Colonic mucosa (tissue), 4 donors: ENCODE results near the gene ABHD4. TPM values are rescaled to one million over a fixed set of nuclear protein-coding genes. Genes with fewer than 3 reads are reported as not detected.
"Not testable (repeated sequence)": the region's sequence is repeated elsewhere in the genome, so short reads cannot be mapped to it uniquely, and the experiment has no call there.

Experiments used
- DNase-seq: peaks from one replicate; pipeline ENCODE4 v3.0.0-alpha.2; 2020
- H3K27ac ChIP-seq: fragments of 200-600 bp; one replicate; pipeline ENCODE4 v1.8.0; 2021
- H3K27me3 ChIP-seq: fragments of 200-600 bp; one replicate; pipeline ENCODE4 v1.8.0; 2021
- H3K36me3 ChIP-seq: fragments of 200-600 bp; one replicate; pipeline ENCODE4 v1.8.0; 2021
- H3K4me1 ChIP-seq: fragments of 200-600 bp; one replicate; pipeline ENCODE4 v1.8.0; 2021; ENCODE audit warnings: mild to moderate bottlenecking
- H3K4me3 ChIP-seq: fragments of 200-600 bp; one replicate; pipeline ENCODE4 v1.8.0; 2021
- H3K9ac ChIP-seq, 2 donors: one replicate each; pipeline ENCODE4 v1.7.0; 2013; ENCODE audit warnings: control low read depth in 2 of 2, low read depth in 2 of 2, low read length in 2 of 2
- H3K9me3 ChIP-seq: fragments of 200-600 bp; one replicate; pipeline ENCODE4 v1.8.0; 2021
- CTCF ChIP-seq: fragments of 200-600 bp; IDR thresholded peaks from one replicate; pipeline ENCODE4 v1.8.0; 2022; ENCODE audit warnings: antibody characterized with exemption, mild to moderate bottlenecking
- intact Hi-C: fragments of 100-400 bp; cut with DNase I; formaldehyde crosslinking; loops from one replicate; pipeline ENCODE4 v1.14.1; 2022
- total RNA-seq, 2 donors: library from RNA; stranded (reverse); fragmentation: NEBNext Ultra II Directional in 1 of 2; extraction: Animal tissue kit (Norgen Biotek cat#: 25700) in 1 of 2; gene quantifications; one replicate each; pipeline ENCODE4 v1.2.1, GENCODE V29; 2021
- donor health status: healthy.
- donor health status: DM: no; HTN: no; CAD: no.
- donor health status: DM: no; HTN: no; CAD: no.

Gene ABHD4
- total RNA-seq, 2 donors from 2014 or later = 14.5 to 32.4 TPM

GRCh38 chr14:22587247-22587646, 10.9 kb upstream of the ABHD4 start:
- H3K4me1 ChIP-seq = no peaks in the 10 kb centered on the region

GRCh38 chr14:22587677-22588422, 10.2 kb upstream of the ABHD4 start:
- H3K27me3 ChIP-seq, H3K4me1 ChIP-seq, intact Hi-C loops, DNase-seq, H3K36me3 ChIP-seq, H3K9me3 ChIP-seq: not testable (repeated sequence)
- H3K27ac ChIP-seq = peak overlapping the region; percentile 76
- peak overlapping the region in 1 of 2 donors; percentile 96 for H3K9ac ChIP-seq
- H3K4me3 ChIP-seq = peak overlapping the region; percentile 59

More at GRCh38 chr14:22587247-22587646, 10.9 kb upstream of the ABHD4 start:
- Histone ChIP-seq H3K27me3 (no peaks in the 10 kb centered on the region), H3K9ac (no peak overlapping the region), H3K4me3 (no peak overlapping the region), H3K27ac (no peak overlapping the region), H3K9me3 (no peaks in the 10 kb centered on the region), H3K36me3 (no peaks in the 10 kb centered on the region)
- intact Hi-C loops = no loop called here
- TF ChIP-seq CTCF = no peak
- no peak for DNase-seq

- Histone ChIP-seq H3K4me1 (no peaks in the 10 kb centered on the region), H3K27ac (peak overlapping the region; percentile 76), H3K4me3 (peak overlapping the region; percentile 59), H3K27me3 (no peaks in the 10 kb centered on the region), H3K9me3 (no peaks in the 10 kb centered on the region), H3K36me3 (no peaks in the 10 kb centered on the region), H3K9ac (peak overlapping the region; percentile 78 to 96)
- no peak for TF ChIP-seq CTCF
- no peak for DNase-seq
- intact Hi-C loops = no loop called here
Observed at GRCh38 chr14:22588526-22589095, 9.5 kb upstream of the ABHD4 start.

- Histone ChIP-seq H3K4me3 (peak within 1 kb of the TSS; percentile 59), H3K9me3 (no peaks in the 10 kb centered on the region), H3K27ac (peak within 1 kb of the TSS; percentile 76), H3K27me3 (no peaks in the 10 kb centered on the region), H3K36me3 (no peaks in the 10 kb centered on the region), H3K9ac (peak within 1 kb of the TSS; percentile 78 to 96), H3K4me1 (no peaks in the 10 kb centered on the region)
- intact Hi-C loops = no loop called here
- peak; percentile 99 for DNase-seq
- no peak for TF ChIP-seq CTCF
Observed at GRCh38 chr14:22589096-22589839, 8.8 kb upstream of the ABHD4 start, which contains the start of gene DAD1. Gene DAD1 (minus strand): TSS chr14:22589224. CDS start chr14:22589157, 67 bp downstream.

- TF ChIP-seq CTCF = no peak
- no peaks in the 10 kb centered on the region for H3K4me1 ChIP-seq
- H3K9ac ChIP-seq = no peak overlapping the region
- no peak overlapping the region for H3K27ac ChIP-seq
- H3K9me3 ChIP-seq = no peaks in the 10 kb centered on the region
- H3K4me3 ChIP-seq = no peak overlapping the region
- H3K36me3 ChIP-seq = no peaks in the 10 kb centered on the region
- H3K27me3 ChIP-seq = no peaks in the 10 kb centered on the region
- DNase-seq = no peak
- intact Hi-C loops = no loop called here
Observed at GRCh38 chr14:22593189-22593588, 4.9 kb upstream of the ABHD4 start.
